HG02870 (cell line): ENCODE data around the gene MIA2.
A peak's percentile ranks its signal among the peaks of the same experiment; 100 is the strongest.
"Not testable (repeated sequence)": the region's sequence is repeated elsewhere in the genome, so short reads cannot be mapped to it uniquely, and the experiment has no call there.

Experiments
- ATAC-seq: cut with Tn5 transposase; IDR thresholded peaks from one replicate; pipeline ENCODE4 v1.9.1; 2021; ENCODE audit warnings: mild to moderate bottlenecking, moderate library complexity; ENCODE audit not compliant: unreplicated experiment

Gene MIA2

GRCh38 chr14:39231751-39232553 is 1.8 kb upstream of the MIA2 start:
- peak; percentile 60 for ATAC-seq

GRCh38 chr14:39232554-39233415 is 930 bp upstream of the MIA2 start:
- ATAC-seq, result no peak

GRCh38 chr14:39234986-39235385 is 1.3 kb downstream of the MIA2 start:
- ATAC-seq, result not testable (repeated sequence)

- ATAC-seq, result not testable (repeated sequence)
These were observed 1.8 kb downstream of the MIA2 start for GRCh38 chr14:39235466-39235865.

GRCh38 chr14:39240769-39241168 is 7.1 kb downstream of the MIA2 start:
- no peak for ATAC-seq

- ATAC-seq, result no peak
These were observed 7.9 kb downstream of the MIA2 start for GRCh38 chr14:39241637-39242036.

GRCh38 chr14:39243831-39244230 is 10.1 kb downstream of the MIA2 start:
- ATAC-seq, result no peak

GRCh38 chr14:39246618-39247017 is 12.9 kb downstream of the MIA2 start:
- no peak for ATAC-seq

- ATAC-seq, result no peak
These were observed 13.5 kb downstream of the MIA2 start for GRCh38 chr14:39247256-39247655.

GRCh38 chr14:39251547-39251946 is 17.8 kb downstream of the MIA2 start:
- no peak for ATAC-seq

- not testable (repeated sequence) for ATAC-seq
These were observed 23.7 kb downstream of the MIA2 start for GRCh38 chr14:39257388-39257787.

- ATAC-seq, result no peak
These were observed 25.2 kb downstream of the MIA2 start for GRCh38 chr14:39258782-39259545.

- not testable (repeated sequence) for ATAC-seq
These were observed 26.4 kb downstream of the MIA2 start for GRCh38 chr14:39260161-39260560.

GRCh38 chr14:39262214-39262613 is 28.5 kb downstream of the MIA2 start:
- not testable (repeated sequence) for ATAC-seq

GRCh38 chr14:39264057-39264456 is 30.3 kb downstream of the MIA2 start:
- no peak for ATAC-seq

- ATAC-seq, result no peak
These were observed 30.8 kb downstream of the MIA2 start for GRCh38 chr14:39264558-39264957.

GRCh38 chr14:39265033-39265432 is 31.3 kb downstream of the MIA2 start:
- ATAC-seq, result no peak

GRCh38 chr14:39265806-39266524 is 32.2 kb downstream of the MIA2 start:
- no peak for ATAC-seq

GRCh38 chr14:39266525-39266870 is 32.8 kb downstream of the MIA2 start:
- ATAC-seq, result peak; percentile 25

GRCh38 chr14:39266871-39267607 is 33.3 kb downstream of the MIA2 start:
- peak; percentile 83 for ATAC-seq
